Gastrocnemius medialis (tissue), 4 donors: Measurements from ENCODE around the gene CALN1. TPM values are rescaled to one million over a fixed set of nuclear protein-coding genes. Genes with fewer than 3 reads are reported as not detected.

Experiments
- ATAC-seq, 2 donors: fragments of 150-250 bp; one replicate each; pipeline ENCODE4 v1.9.1; 2016
- DNase-seq, 2 donors: peaks; one replicate each; pipeline ENCODE4 v3.0.0-alpha.2; 2019
- H3K27ac ChIP-seq, 4 donors: fragments of 200-600 bp; sonication (generic); 1 replicate in 1 of 4; 2 replicates in 3 of 4; pipeline ENCODE4 v1.5.1; 2016 to 2018; ENCODE audit warnings: mild to moderate bottlenecking in 2 of 4, moderate library complexity in 1 of 4
- H3K27me3 ChIP-seq, 3 donors: fragments of 200-600 bp; sonication (generic) in 2 of 3; 1 replicate in 1 of 3; 2 replicates in 2 of 3; pipeline versions ENCODE4 v1.5.1 to v1.6.0; 2016 to 2019; ENCODE audit warnings: mild to moderate bottlenecking in 1 of 3, moderate library complexity in 1 of 3
- H3K36me3 ChIP-seq, 2 donors: fragments of 200-600 bp; sonication (generic) in 1 of 2; one replicate each; pipeline ENCODE4 v1.5.1; 2017 to 2018
- H3K4me1 ChIP-seq, 2 donors: fragments of 200-600 bp; sonication (generic) in 1 of 2; one replicate each; pipeline ENCODE4 v1.5.1; 2016 to 2017; ENCODE audit warnings: mild to moderate bottlenecking in 2 of 2
- H3K4me3 ChIP-seq, 4 donors: fragments of 200-600 bp; sonication (generic) in 3 of 4; 1 replicate in 1 of 4; 2 replicates in 3 of 4; pipeline ENCODE4 v1.5.1; 2016 to 2019; ENCODE audit warnings: mild to moderate bottlenecking in 2 of 4
- H3K9me3 ChIP-seq, 3 donors: fragments of 200-600 bp; sonication (generic) in 2 of 3; 1 replicate in 1 of 3; 2 replicates in 2 of 3; pipeline ENCODE4 v1.5.1; 2016 to 2019
- POLR2A ChIP-seq, 2 donors: fragments of 450-650 bp; IDR thresholded peaks; one replicate each; pipeline ENCODE4 v1.6.1; 2017; ENCODE audit warnings: antibody characterized with exemption in 2 of 2, mild to moderate bottlenecking in 2 of 2, moderate library complexity in 2 of 2
- in situ Hi-C, 4 donors: fragments of 200-750 bp; cut with MboI; loops; one replicate each; pipeline versions ENCODE4 v1.15.0 to v1.8.0; 2017; ENCODE audit warnings: low sequenced_read_pairs in 4 of 4
- intact Hi-C: fragments of 100-400 bp; cut with DNase I; formaldehyde crosslinking; loops from one replicate; pipeline ENCODE4 v1.15.1; 2023; ENCODE audit warnings: low total_unique reads
- total RNA-seq, 4 donors: library from RNA; depleted of rRNA; stranded (reverse); fragments of >200 nt; gene quantifications; one replicate each; pipeline versions ENCODE4 v1.1.0 to v1.2.3, GENCODE V29; 2016
- TF ChIP-seq, protein P1 (sequence below), 5 experiments: fragments of 450-650 bp in 3 of 5; fragments of 200-600 bp in 2 of 5; sonication (generic) in 2 of 5; IDR thresholded peaks in 4 of 5; conservative IDR thresholded peaks in 1 of 5; 1 replicate in 4 of 5; 2 replicates in 1 of 5; pipeline ENCODE4 v1.5.1; 2016 to 2019; ENCODE audit warnings: antibody characterized with exemption in 5 of 5, mild to moderate bottlenecking in 3 of 5, moderate library complexity in 3 of 5

CALN1 gene
- total RNA-seq, 4 donors from 2014 or later: not detected

DNA sequence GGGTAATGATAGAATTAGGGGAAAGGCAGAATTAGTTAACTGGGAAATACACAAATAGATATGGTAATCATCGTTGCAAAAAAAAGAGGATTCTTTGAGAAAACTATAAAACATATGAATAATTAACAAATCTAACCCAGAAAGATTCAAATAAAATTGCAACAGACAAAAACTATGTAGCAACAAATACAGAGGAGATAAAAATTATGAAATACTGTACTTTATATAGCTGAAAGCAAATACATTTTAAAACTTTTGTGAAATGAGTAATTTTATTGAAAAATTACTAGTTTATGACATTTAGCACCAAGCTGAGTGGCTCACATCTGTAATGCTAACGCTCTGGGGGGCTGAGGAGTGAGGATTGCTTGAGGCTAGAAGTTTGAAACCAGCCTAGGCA, 356.7 kb downstream of the CALN1 start:
- TF ChIP-seq, protein P1, sequence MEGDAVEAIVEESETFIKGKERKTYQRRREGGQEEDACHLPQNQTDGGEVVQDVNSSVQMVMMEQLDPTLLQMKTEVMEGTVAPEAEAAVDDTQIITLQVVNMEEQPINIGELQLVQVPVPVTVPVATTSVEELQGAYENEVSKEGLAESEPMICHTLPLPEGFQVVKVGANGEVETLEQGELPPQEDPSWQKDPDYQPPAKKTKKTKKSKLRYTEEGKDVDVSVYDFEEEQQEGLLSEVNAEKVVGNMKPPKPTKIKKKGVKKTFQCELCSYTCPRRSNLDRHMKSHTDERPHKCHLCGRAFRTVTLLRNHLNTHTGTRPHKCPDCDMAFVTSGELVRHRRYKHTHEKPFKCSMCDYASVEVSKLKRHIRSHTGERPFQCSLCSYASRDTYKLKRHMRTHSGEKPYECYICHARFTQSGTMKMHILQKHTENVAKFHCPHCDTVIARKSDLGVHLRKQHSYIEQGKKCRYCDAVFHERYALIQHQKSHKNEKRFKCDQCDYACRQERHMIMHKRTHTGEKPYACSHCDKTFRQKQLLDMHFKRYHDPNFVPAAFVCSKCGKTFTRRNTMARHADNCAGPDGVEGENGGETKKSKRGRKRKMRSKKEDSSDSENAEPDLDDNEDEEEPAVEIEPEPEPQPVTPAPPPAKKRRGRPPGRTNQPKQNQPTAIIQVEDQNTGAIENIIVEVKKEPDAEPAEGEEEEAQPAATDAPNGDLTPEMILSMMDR (IDR thresholded peaks at IDR 0.05 in 4 of 5, conservative IDR thresholded peaks at IDR 0.05 in 1 of 5): no peak
- no peak for TF ChIP-seq POLR2A (IDR thresholded peaks at IDR 0.05)
- in situ Hi-C loops (no loop called here), intact Hi-C loops (no loop called here)
- no peak for DNase-seq
- no peak overlapping the region for H3K27ac ChIP-seq
- H3K9me3 ChIP-seq: no peaks in the 10 kb centered on the region
- ATAC-seq: no peak
- H3K4me3 ChIP-seq: no peak overlapping the region
- H3K27me3 ChIP-seq: no peaks in the 10 kb centered on the region
- H3K36me3 ChIP-seq: no peaks in the 10 kb centered on the region
- no peaks in the 10 kb centered on the region for H3K4me1 ChIP-seq

GRCh38 chr7:72053292-72053691, 358.8 kb downstream of the CALN1 start:
- DNase-seq: no peak
- Histone ChIP-seq H3K36me3 (no peaks in the 10 kb centered on the region), H3K4me3 (no peak overlapping the region), H3K27ac (no peak overlapping the region), H3K27me3 (no peaks in the 10 kb centered on the region), H3K9me3 (no peaks in the 10 kb centered on the region), H3K4me1 (no peaks in the 10 kb centered on the region)
- in situ Hi-C loops: no loop called here
- intact Hi-C loops: no loop called here
- ATAC-seq: no peak
- TF ChIP-seq, protein P1 (IDR thresholded peaks at IDR 0.05 in 4 of 5, conservative IDR thresholded peaks at IDR 0.05 in 1 of 5): no peak
- TF ChIP-seq POLR2A (IDR thresholded peaks at IDR 0.05): no peak

DNA sequence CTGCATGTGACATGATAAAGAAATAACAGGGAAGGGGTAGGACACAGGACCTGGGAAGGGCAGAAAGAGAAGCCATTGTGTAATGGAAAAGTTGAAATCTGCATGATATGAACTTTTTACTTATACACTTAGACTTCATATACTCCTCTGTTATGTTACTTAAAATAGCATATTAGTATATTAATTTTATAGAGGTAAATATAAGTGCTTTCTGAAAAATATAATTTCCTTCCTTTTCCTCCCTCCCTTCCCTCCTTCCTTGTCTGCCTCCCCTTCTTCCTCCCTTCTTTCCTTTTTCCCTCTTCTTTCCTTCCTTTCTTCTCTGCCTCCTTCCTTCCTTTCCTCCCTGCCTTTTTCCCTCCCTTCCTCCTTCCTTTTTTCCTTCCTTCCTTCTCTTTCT, 363.7 kb downstream of the CALN1 start:
- H3K27me3 ChIP-seq: no peaks in the 10 kb centered on the region
- no peaks in the 10 kb centered on the region for H3K9me3 ChIP-seq
- ATAC-seq: no peak
- no peak overlapping the region for H3K27ac ChIP-seq
- in situ Hi-C loops (no loop called here), intact Hi-C loops (no loop called here)
- H3K36me3 ChIP-seq: no peaks in the 10 kb centered on the region
- TF ChIP-seq POLR2A (IDR thresholded peaks at IDR 0.05): no peak
- TF ChIP-seq, protein P1 (IDR thresholded peaks at IDR 0.05 in 4 of 5, conservative IDR thresholded peaks at IDR 0.05 in 1 of 5): no peak
- DNase-seq: no peak
- H3K4me1 ChIP-seq: no peaks in the 10 kb centered on the region
- H3K4me3 ChIP-seq: no peak overlapping the region

DNA sequence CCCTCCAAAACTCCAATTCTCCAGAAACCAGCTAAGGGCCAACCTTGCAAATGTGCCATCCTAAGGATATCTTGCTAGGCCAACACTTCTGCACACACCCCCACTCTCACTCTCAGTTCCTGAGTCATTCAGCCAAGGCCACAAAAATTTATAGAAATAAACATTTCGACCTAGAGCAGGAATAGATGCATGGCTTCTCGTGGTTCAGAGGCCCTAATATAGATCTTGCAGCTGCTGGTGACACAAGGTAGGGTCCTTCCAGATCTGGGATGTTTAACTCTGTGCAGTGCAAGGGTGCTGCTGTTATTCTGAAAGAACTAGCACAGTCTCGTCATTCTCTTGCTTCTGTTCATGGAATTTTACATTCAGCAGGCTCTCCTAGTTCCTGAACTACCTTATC, 369.3 kb downstream of the CALN1 start:
- intact Hi-C loops (no loop called here), in situ Hi-C loops (no loop called here)
- ATAC-seq: no peak
- no peak for DNase-seq
- Histone ChIP-seq H3K36me3 (no peaks in the 10 kb centered on the region), H3K27me3 (no peaks in the 10 kb centered on the region), H3K4me1 (no peaks in the 10 kb centered on the region), H3K4me3 (no peak overlapping the region), H3K27ac (no peak overlapping the region), H3K9me3 (no peaks in the 10 kb centered on the region)
- TF ChIP-seq POLR2A (IDR thresholded peaks at IDR 0.05): no peak
- TF ChIP-seq, protein P1 (IDR thresholded peaks at IDR 0.05 in 4 of 5, conservative IDR thresholded peaks at IDR 0.05 in 1 of 5): no peak

- no peak overlapping the region for H3K27ac ChIP-seq
- DNase-seq (no peak), ATAC-seq (no peak)
- H3K36me3 ChIP-seq: no peaks in the 10 kb centered on the region
- in situ Hi-C loops (no loop called here), intact Hi-C loops (no loop called here)
- no peaks in the 10 kb centered on the region for H3K27me3 ChIP-seq
- H3K9me3 ChIP-seq: no peaks in the 10 kb centered on the region
- no peak overlapping the region for H3K4me3 ChIP-seq
- H3K4me1 ChIP-seq: no peaks in the 10 kb centered on the region
- TF ChIP-seq, protein P1 (IDR thresholded peaks at IDR 0.05 in 4 of 5, conservative IDR thresholded peaks at IDR 0.05 in 1 of 5): no peak
- TF ChIP-seq POLR2A (IDR thresholded peaks at IDR 0.05): no peak
These were observed 371.5 kb downstream of the CALN1 start for GRCh38 chr7:72040641-72041040.
